GM18505 (cell line): Measurements from ENCODE around the gene NWD2.

Experiments
- ATAC-seq: cut with Tn5 transposase; IDR thresholded peaks from one replicate; pipeline ENCODE4 v1.9.1; 2021; ENCODE audit not compliant: unreplicated experiment
- POLR2A ChIP-seq: IDR thresholded peaks from 4 replicates; pipeline ENCODE4 v1.6.1; 2011; ENCODE audit warnings: borderline replicate concordance; ENCODE audit not compliant: insufficient read depth, insufficient read length; ENCODE audit errors: extremely low read depth

The NWD2 gene

GRCh38 chr4:37465845-37466244 is 221.3 kb downstream of the NWD2 start:
- no peak for ATAC-seq
- TF ChIP-seq POLR2A: no peak

DNA sequence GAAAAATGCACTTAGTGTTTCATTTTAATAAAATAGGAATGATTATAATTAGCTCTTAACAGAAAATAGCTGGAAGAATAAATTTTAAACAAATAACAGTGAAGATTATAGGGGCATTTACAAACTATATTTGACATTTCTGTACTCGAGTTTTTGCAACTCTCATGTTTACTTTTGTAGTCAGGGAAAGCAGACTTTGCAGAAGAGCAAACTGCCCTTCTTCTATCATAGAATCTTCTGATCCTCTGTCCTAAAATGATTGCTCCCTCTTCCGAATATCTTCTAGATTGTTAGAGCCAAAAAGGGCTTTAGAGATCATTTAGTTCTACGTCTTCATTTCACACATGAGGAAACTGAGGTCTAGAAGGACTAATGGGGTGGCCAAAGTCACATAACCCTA is 222.7 kb downstream of the NWD2 start:
- TF ChIP-seq POLR2A: no peak
- ATAC-seq: no peak

GRCh38 chr4:37467824-37468223 is 223.3 kb downstream of the NWD2 start:
- no peak for TF ChIP-seq POLR2A
- ATAC-seq: no peak

- ATAC-seq: no peak
- TF ChIP-seq POLR2A: no peak
Measured at GRCh38 chr4:37469286-37469685, 224.7 kb downstream of the NWD2 start.

DNA sequence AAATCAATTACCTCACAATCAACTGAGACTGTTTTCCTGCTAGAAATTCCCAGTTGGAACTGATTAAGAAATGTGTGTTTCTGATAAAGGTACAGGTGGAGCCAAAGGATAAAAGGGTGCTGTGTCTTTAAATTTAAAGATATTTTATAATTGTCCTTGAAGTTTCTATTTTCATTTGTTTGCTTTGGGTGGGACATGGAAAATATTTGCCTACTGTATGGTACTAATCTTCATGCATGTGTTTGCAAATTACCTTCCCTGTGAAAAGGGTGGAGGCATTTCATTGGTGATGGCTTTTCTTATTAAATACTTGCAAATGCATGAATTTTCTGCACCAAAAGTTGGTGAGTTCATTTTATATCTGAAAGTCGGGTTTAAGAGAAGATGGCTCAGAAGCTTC is 225.7 kb downstream of the NWD2 start:
- TF ChIP-seq POLR2A: no peak
- no peak for ATAC-seq

GRCh38 chr4:37471093-37471492 is 226.6 kb downstream of the NWD2 start:
- ATAC-seq: no peak
- TF ChIP-seq POLR2A: no peak

- no peak for TF ChIP-seq POLR2A
- ATAC-seq: no peak
Measured at GRCh38 chr4:37471971-37472370, 227.4 kb downstream of the NWD2 start.

DNA sequence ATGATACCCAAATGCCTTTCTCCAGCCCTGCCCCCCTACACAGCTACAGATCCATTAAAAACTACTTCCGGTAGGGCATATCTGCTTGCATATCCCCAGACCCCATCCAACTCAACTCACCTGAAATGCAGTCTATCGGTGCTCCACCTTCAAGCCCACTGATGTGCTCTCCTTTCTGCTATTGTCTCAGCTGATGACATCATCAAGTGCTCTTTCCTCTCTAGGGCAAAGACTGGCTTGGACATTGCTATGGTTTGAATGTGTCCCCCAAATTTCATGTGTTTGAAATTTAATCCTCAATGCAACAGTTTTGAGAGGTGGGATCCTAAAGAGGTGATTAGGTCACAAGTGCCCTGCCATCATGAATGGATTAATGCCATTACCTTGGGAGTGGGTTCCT is 229.3 kb downstream of the NWD2 start:
- ATAC-seq: no peak
- TF ChIP-seq POLR2A: no peak

DNA sequence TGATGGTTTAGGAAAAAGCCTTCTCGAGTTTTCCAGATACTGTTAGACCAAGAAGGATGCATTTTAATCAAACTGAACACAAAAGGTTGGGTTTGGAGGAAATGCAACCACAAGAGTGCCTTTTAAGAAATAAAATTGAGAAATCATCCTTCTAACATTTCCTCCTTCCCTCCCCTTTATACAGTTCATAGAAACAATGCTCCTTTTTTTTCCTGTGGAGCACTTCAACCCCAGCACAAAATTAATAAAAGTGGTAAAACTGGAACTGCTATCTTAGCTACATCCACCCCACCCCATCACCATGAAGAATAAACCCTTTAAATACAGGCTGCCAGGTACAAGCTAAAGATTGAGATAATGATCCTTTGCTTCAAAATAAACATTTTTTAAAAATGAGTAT is 230.5 kb downstream of the NWD2 start:
- ATAC-seq: no peak
- no peak for TF ChIP-seq POLR2A

- TF ChIP-seq POLR2A: no peak
- no peak for ATAC-seq
Measured at GRCh38 chr4:37475776-37476175, 231.2 kb downstream of the NWD2 start.

- ATAC-seq: no peak
- TF ChIP-seq POLR2A: no peak
Measured at GRCh38 chr4:37476256-37476655, 231.7 kb downstream of the NWD2 start.

DNA sequence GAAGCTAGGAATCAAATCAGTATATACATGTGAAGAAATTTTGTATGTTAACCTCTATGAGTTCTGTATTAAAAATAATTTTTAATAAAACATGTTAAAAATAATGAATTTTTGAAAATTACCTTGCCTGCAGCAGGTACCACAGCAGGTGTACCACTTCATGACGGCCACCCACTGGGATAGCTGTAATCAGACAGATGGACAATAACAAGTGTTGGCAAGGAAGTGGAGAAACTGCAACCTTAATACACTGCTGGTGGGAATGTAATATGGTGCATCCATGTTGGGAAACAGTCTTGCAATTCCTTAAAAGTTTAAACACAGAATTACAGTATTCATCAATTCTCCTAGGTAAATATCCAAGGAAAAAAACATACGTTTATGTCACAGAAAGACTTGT is 232.1 kb downstream of the NWD2 start:
- ATAC-seq: no peak
- no peak for TF ChIP-seq POLR2A

GRCh38 chr4:37477126-37477525 is 232.6 kb downstream of the NWD2 start:
- no peak for TF ChIP-seq POLR2A
- ATAC-seq: no peak

GRCh38 chr4:37478151-37478550 is 233.6 kb downstream of the NWD2 start:
- no peak for TF ChIP-seq POLR2A
- ATAC-seq: no peak

GRCh38 chr4:37480509-37480908 is 236.0 kb downstream of the NWD2 start:
- TF ChIP-seq POLR2A: no peak
- no peak for ATAC-seq
